HG03342 (cell line): ENCODE data around the gene MORN1.
"Not testable (repeated sequence)": the region's sequence is repeated elsewhere in the genome, so short reads cannot be mapped to it uniquely, and the experiment has no call there.

Source experiments
- ATAC-seq: cut with Tn5 transposase; IDR thresholded peaks from one replicate; pipeline ENCODE4 v1.9.1; 2021; ENCODE audit warnings: mild to moderate bottlenecking, moderate library complexity; ENCODE audit not compliant: unreplicated experiment

Gene MORN1

GRCh38 chr1:2341706-2342383, 49.5 kb downstream of the MORN1 start:
- no peak for ATAC-seq

- no peak for ATAC-seq
Measured at GRCh38 chr1:2340918-2341254, 50.5 kb downstream of the MORN1 start.

- no peak for ATAC-seq
Measured at GRCh38 chr1:2340086-2340917, 51.1 kb downstream of the MORN1 start.

GRCh38 chr1:2339206-2340085, 51.9 kb downstream of the MORN1 start:
- ATAC-seq: no peak

GRCh38 chr1:2337501-2337900, 53.9 kb downstream of the MORN1 start:
- ATAC-seq: no peak

GRCh38 chr1:2337081-2337480, 54.3 kb downstream of the MORN1 start:
- no peak for ATAC-seq

GRCh38 chr1:2336499-2336898, 54.9 kb downstream of the MORN1 start:
- ATAC-seq: no peak

- ATAC-seq: no peak
Measured at GRCh38 chr1:2335721-2336455, 55.5 kb downstream of the MORN1 start.

GRCh38 chr1:2334883-2335534, 56.3 kb downstream of the MORN1 start:
- ATAC-seq: no peak

- ATAC-seq: no peak
Measured at GRCh38 chr1:2334366-2334765, 57.0 kb downstream of the MORN1 start.

- not testable (repeated sequence) for ATAC-seq
Measured at GRCh38 chr1:2331580-2331979, 59.8 kb downstream of the MORN1 start.

GRCh38 chr1:2331200-2331544, 60.2 kb downstream of the MORN1 start:
- no peak for ATAC-seq

- ATAC-seq: no peak
Measured at GRCh38 chr1:2330519-2331199, 60.7 kb downstream of the MORN1 start.

- ATAC-seq: no peak
Measured at GRCh38 chr1:2330035-2330434, 61.3 kb downstream of the MORN1 start.

- no peak for ATAC-seq
Measured at GRCh38 chr1:2328676-2329455, 62.5 kb downstream of the MORN1 start.

GRCh38 chr1:2327841-2328240, 63.5 kb downstream of the MORN1 start:
- ATAC-seq: no peak

GRCh38 chr1:2327162-2327561, 64.2 kb downstream of the MORN1 start:
- not testable (repeated sequence) for ATAC-seq

- ATAC-seq: no peak
Measured at GRCh38 chr1:2326524-2326923, 64.8 kb downstream of the MORN1 start.
